GM03348 (cell line): ENCODE results near the gene JPH4.
"Not testable (repeated sequence)": the region's sequence is repeated elsewhere in the genome, so short reads cannot be mapped to it uniquely, and the experiment has no call there.

ENCODE experiments used
- DNase-seq: peaks from one replicate; pipeline ENCODE4 v3.0.0; 2012; ENCODE audit warnings: low spot score

Gene JPH4

DNA sequence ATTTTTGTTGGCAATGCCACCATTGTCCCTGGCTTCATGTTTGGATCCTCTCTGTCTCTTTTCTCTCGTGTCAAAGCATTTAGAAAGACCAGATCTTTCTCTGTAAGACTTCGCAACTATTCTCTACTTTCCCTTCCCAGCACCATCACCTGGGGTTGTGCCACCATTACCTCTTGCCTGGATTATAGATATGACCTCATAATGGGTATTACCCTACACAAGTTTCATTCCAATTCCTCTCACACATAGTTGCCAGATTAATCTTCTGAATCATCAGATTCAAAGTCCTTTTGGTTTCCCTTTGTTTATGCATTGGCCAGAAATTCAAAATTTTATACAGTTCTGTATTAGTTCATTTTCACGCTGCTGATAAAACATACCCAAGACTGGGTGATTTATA, 30.4 kb upstream of the JPH4 start:
- DNase-seq: no peak

DNA sequence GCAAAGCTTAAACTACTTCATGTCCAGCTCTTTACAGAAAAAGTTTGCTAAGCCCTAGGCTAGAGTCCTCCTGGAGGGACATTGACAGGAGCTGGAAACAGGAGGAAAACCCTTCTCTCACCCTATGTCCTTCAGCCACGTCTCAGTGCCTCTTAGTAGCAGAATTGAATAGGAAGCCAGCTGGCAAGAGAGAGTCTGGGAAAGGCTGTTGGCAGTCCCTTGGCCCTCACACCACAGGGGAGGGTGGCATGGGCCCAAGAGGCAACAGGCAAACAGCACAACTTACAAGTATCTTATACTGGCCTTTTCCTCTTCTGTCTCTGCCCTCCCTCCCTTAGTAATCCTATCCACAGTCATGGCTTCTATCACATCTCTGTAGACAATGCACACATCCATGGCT, 29.9 kb upstream of the JPH4 start:
- DNase-seq: no peak

DNA sequence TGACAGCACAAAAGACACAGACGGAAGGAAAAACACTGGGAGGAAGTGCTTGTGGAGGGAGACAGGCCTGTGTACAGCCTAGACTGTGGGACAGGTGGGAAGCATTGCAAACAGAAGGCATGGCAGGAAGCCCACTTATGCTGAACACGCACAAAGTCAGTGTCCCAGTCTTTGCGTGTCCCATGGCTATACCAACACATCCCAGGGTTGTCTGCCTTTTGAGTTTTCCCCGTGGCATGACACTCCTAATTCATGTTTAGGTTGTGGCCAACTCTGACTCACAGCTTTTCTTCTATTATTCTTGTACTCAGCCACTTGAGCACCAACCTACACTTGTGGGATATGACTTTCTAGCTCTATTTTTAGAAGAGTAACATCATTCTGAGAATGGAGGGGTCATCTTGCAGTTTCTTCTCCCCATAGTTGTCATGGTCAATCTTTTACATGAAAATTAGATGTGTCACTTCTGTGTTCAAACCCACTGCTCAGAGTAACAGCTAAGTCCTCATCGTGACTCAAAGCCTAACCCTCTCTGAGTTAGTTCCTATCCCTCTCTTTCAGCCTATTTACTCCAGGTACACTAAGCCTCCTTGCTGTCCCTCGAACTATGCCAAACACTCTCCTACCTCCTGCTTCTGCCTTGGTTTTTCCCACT, 27.5 kb upstream of the JPH4 start:
- no peak for DNase-seq

DNA sequence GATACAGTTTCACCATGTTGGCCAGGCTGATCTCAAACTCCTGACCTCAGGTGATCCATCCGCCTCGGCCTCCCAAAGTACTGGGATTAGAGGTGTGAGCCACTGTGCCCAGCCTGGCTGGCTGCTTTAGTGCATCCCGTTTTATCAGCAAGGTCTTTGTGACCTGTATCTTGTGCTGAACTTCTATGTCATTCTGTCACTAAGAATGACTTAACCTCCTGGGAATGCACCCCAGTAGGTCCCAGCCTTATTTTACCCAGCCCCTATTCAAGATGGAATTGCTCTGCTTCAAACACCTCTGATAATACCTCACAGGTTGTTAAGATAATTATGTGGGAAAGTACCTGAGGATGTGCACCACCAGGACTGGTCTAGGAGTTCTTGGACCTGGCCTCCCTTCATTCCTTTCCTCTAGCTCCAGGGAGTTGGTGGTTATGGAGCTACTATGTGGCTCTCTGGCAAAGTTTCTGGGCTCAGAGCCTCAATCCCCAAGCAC, 26.1 kb upstream of the JPH4 start:
- DNase-seq: no peak

GRCh38 chr14:23604148-23604547, 25.6 kb upstream of the JPH4 start:
- no peak for DNase-seq

DNA sequence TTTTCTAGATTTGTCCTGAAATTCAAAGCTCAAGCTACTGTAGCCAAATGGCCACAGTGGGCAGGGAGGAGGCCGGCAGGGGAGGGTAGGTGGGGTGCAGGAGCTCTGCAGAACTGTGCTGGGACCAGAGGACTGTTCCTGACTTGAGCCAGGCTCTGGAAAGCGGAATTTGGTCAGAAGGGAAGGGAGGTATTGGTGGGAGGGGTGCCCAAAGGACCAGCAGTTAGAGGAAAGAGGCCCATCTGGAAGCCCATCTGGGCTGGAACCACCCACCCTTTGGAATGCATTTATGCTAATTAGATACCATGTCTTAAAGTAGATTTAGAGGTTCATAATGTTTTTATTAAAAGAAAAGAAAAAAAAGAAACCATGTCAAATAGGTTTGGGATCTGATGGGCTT, 24.5 kb upstream of the JPH4 start:
- no peak for DNase-seq

DNA sequence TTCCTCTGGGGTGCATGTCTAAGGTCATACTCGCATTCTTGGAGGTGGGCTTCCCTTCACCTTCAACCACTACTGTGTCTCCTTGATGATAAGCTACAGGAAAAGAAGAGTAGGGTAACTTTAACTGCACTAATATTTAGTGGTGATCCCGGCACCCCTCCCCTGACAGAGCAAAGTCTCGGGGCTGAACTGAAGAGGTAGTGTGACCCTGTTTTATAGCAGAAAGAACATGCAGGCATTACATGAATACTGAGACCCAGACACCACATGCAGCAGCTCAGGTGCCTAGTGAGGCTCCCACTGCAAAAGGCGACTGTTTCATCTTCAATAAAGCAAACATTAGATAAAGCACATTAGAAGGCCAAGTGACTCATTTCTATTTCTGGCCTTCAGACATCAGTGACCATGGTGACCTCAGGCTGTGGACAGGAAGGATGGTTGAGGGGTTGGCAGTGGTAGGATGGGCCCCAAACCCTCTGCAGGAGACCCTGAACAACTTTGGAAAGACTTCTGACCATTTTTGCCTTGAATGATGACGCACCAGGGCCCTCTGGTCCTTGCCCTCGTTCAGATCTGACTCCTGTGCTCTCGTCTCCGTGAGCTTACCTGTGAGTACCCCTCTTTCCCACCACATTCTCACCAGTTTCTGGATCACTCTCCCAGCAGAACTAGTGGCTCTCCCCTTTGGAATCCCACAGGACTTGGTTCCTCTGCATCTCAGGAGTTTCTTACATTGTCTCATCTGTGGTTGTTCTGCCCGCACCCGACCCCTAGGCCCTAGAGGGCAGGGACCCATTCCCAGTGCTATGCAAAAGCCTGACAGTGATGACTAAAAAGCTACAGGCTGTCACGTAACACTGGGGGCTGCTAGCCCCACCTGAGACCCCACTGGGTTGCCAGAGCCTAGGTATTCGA, 23.8 kb upstream of the JPH4 start:
- DNase-seq: no peak

DNA sequence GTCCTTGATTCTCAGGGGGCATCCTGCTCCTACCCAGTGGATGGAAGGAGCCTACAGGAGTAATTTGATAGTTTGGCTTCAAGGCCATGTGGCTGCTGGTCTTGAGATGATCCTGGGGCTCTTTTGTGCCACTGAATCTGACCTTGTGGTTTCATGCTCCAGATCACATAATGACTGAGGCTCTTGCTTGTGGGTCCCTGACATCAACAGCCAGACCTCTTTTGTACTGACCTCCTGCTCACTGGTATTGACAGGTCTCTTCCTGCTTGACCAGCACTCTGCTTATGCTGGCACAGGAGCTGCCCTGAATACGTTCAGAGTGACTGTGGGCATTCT, 23.2 kb upstream of the JPH4 start:
- DNase-seq: no peak

DNA sequence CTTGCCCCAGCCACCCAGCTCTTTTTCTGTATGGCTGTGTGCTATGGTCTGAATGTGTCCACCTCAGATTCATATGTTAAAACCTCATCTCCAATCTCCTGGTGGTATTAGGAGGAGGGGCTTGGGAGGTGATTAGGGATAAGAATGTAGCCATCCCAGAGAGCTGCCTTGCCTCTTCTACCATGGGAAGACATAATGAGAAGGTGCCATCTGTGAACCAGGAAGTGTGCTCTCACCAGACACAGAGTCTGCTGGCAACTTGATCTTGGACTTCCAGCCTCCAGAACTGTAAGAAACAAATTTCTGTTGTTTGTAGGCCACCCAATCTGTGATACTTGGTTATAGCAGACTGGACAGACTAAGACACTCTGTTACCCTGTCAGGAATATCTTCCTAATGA, 22.8 kb upstream of the JPH4 start:
- no peak for DNase-seq

DNA sequence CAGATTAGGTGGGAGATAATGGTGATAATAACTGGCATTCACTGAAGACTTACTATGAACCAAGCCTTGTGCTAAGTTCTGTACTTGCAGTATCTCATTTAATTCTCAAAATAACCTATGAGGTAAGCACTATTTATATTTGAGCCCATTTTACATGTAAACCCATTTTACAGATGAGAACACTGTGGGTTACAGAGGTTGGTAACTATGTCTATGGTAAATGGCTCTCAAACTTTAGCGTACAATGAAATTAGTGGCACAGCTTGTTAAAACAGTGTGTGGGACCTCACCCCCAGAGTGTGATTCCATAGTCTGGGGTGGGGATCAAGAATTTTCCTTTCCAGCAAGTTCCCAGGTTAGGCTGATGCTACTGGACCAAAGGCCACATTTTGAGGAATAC, 22.2 kb upstream of the JPH4 start:
- DNase-seq: no peak

- no peak for DNase-seq
Measured at GRCh38 chr14:23600322-23600707, 21.7 kb upstream of the JPH4 start.

DNA sequence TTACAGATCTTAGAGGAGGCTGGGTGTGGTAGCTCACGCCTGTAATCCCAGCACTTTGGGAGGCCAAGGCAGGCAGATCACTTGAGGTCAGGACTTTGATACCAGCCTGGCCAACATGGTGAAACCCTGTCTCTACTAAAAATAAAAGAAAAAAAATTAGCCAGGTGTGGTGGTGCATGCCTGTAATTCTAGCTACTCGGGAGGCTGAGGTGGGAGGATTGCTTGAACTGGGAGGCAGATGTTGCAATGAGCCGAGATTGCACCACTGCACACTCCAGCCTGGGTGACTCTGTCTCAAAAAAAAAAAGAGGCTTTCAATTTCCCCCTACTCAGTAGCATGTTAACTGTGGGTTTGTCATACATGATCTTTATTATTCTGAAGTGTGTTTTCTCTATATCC, 15.6 kb upstream of the JPH4 start:
- DNase-seq: not testable (repeated sequence)

DNA sequence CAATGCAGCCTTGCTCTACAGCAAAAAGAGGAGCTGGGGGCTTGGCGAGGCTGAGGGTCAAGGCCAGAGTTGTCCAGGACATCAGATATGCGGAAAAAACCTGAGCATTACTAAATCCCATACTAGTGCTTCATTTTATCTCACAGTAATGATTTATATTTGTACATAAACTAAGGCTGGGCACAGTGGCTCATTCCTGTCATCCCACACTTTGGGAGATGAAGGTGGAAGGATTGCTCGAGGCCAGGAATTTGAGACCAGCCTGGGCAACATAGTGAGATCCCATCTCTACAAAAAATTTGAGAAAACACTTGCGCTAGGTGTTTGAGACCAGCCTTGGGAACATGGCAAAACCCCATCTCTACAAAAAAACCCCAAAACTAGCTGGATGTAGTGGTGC, 11.6 kb upstream of the JPH4 start:
- DNase-seq: no peak

GRCh38 chr14:23589606-23590005, 11.0 kb upstream of the JPH4 start:
- no peak for DNase-seq

- DNase-seq: peak; percentile 85
Measured at GRCh38 chr14:23588884-23589598, 10.5 kb upstream of the JPH4 start.

DNA sequence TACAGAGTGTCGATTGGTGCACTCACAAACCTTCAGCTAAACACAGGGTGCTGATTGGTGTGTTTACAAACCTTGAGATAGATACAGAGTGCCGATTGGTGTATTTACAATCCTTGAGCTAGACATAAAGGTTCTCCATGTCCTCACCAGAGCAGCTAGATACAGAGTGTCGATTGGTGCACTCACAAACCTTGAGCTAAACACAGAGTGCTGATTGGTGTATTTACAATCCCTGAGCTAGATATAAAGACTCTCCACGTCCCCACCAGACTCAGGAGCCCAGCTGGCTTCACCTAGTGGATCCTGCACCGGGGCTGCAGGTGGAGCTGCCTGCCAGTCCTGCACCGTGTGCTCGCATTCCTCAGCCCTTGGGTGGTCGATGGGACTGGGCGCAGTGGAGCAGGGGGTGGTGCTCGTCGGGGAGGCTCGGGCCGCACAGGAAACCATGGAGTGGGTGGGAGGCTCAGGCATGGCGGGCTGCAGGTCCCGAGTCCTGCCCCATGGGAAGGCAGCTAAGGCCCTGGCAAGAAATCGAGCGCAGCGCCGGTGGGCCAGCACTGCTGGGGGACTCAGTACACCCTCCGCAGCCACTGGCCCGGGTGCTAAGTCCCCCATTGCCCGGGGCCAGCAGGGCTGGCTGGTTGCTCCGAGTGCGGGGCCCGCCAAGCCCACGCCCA, 6.1 kb upstream of the JPH4 start:
- DNase-seq: not testable (repeated sequence)

GRCh38 chr14:23583761-23584526, 5.4 kb upstream of the JPH4 start:
- DNase-seq: not testable (repeated sequence)

DNA sequence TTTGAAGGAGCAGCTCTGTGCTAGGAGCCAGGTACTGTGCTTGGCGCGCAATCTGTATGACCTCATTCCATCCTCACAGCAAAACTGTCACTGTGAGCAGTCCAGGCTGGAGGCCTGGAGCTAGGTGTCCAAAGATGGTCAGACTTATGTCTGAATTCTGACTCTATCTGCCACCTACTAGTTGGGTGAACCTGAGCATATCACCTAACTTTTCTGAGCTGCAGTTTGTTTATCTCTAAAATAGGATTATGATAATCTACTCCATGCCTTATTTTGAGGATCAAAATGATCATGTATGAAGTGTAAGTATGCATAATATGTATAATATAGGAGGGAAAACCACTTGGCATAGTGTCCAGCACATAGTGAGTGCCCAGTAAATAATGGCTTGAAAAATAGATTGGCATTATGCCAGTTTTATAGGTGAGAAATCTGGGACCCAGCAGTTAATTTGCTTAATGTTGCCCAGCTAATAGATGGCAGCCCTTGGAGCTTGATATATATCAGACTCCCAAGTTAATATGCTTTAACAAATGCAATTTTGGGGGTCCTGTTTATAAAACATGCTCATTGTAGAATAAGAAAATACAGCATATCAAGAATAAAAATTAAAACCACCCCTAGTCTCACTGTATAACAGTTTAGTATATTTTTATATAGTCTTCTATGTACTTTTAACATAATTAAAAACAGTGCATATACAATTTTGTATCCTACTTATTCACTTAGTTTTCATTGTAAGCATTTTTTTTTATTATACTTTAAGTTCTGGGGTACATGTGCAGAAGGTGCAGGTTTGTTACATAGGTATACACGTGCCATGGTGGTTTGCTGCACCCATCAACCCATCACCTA, 4.5 kb upstream of the JPH4 start:
- no peak for DNase-seq

DNA sequence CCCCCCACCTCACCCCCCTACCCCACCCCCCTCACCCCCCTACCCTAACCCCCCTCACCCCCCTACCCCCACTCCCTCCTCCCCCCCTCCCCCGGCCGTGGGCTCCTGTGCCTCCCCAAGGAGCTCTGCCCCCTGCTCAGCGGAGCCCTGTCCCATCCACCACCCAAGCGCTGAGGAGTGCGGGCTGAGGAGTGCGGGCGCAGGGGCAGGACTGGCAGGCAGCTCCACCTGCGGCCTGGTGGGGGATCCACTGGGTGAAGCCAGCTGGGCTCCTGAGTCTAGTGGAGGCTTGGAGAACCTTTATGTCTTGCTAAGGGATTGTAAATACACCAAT, 2.3 kb upstream of the JPH4 start:
- DNase-seq: no peak

- DNase-seq: no peak
Measured at GRCh38 chr14:23580152-23580926, 1.7 kb upstream of the JPH4 start.
